ENCODE results near the gene USP21. TPM values are rescaled to one million over a fixed set of nuclear protein-coding genes. Genes with fewer than 3 reads are reported as not detected.

USP21 gene
- total RNA-seq, 1 experiment from 2014 or later = 41.9 TPM

GRCh38 chr1:161196111-161196510 is 36.8 kb downstream of the USP21 start:
- DNase-seq (ENCODE audit: low read depth, low spot score) (no peak), ATAC-seq (no peak)
- ChIA-PET CTCF (no interaction called here), POLR2A (no interaction called here)
- Histone ChIP-seq H3K27me3 (ENCODE audit: control insufficient read depth, insufficient read depth, low read length) (no peaks in the 10 kb centered on the region), H3K36me3 (ENCODE audit: control insufficient read depth, insufficient read depth, low read length) (no peaks in the 10 kb centered on the region), H3K27ac (ENCODE audit: low read length) (no peak overlapping the region), H3K9me3 (ENCODE audit: control insufficient read depth, insufficient read depth, low read depth, low read length) (no peaks in the 10 kb centered on the region), H3K4me1 (ENCODE audit: control insufficient read depth, insufficient read depth, low read length) (peaks cover 31% of the 10 kb centered on the region), H3K4me3 (ENCODE audit: low read depth in 2 of 2, low read length in 2 of 2) (no peak overlapping the region)
- BruUV-seq (replicated peaks) = no TSS peak
- intact Hi-C loops (cut with micrococcal nuclease; ENCODE audit: unreplicated experiment) (no loop called here), in situ Hi-C loops (cut with HindIII; ENCODE audit: low pct_unique_long_range_greater_than_20kb, low sequenced_read_pairs) (no loop called here)
- TF ChIP-seq, protein P1, sequence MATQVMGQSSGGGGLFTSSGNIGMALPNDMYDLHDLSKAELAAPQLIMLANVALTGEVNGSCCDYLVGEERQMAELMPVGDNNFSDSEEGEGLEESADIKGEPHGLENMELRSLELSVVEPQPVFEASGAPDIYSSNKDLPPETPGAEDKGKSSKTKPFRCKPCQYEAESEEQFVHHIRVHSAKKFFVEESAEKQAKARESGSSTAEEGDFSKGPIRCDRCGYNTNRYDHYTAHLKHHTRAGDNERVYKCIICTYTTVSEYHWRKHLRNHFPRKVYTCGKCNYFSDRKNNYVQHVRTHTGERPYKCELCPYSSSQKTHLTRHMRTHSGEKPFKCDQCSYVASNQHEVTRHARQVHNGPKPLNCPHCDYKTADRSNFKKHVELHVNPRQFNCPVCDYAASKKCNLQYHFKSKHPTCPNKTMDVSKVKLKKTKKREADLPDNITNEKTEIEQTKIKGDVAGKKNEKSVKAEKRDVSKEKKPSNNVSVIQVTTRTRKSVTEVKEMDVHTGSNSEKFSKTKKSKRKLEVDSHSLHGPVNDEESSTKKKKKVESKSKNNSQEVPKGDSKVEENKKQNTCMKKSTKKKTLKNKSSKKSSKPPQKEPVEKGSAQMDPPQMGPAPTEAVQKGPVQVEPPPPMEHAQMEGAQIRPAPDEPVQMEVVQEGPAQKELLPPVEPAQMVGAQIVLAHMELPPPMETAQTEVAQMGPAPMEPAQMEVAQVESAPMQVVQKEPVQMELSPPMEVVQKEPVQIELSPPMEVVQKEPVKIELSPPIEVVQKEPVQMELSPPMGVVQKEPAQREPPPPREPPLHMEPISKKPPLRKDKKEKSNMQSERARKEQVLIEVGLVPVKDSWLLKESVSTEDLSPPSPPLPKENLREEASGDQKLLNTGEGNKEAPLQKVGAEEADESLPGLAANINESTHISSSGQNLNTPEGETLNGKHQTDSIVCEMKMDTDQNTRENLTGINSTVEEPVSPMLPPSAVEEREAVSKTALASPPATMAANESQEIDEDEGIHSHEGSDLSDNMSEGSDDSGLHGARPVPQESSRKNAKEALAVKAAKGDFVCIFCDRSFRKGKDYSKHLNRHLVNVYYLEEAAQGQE (IDR thresholded peaks at IDR 0.05; ENCODE audit: insufficient read depth in 1 of 2, low read depth in 2 of 2, low read length in 1 of 2) = no peak
- TF ChIP-seq SIN3A (IDR thresholded peaks at IDR 0.05; ENCODE audit: borderline replicate concordance, insufficient read depth, low read depth, low read length) (no peak), POLR2AphosphoS5 (IDR thresholded peaks at IDR 0.05; ENCODE audit: low read depth, low read length) (no peak), CTCF (IDR thresholded peaks at IDR 0.05) (no peak), TCF7L2 (IDR thresholded peaks at IDR 0.05; ENCODE audit: low read depth, low read length) (no peak)

- ChIA-PET CTCF (no interaction called here), POLR2A (interaction anchor here (0.6 kb wide), 1 partner anchor 11 kb away, joined by 3 read pairs; no protein-coding TSS in a partner anchor)
- no peak for ATAC-seq
- Histone ChIP-seq H3K4me3 (ENCODE audit: low read depth in 2 of 2, low read length in 2 of 2) (no peak overlapping the region; a peak in 1 of 4 replicates), H3K4me1 (ENCODE audit: control insufficient read depth, insufficient read depth, low read length) (peaks cover 38% of the 10 kb centered on the region), H3K9me3 (ENCODE audit: control insufficient read depth, insufficient read depth, low read depth, low read length) (no peaks in the 10 kb centered on the region), H3K27ac (ENCODE audit: low read length) (no peak overlapping the region), H3K27me3 (ENCODE audit: control insufficient read depth, insufficient read depth, low read length) (no peaks in the 10 kb centered on the region), H3K36me3 (ENCODE audit: control insufficient read depth, insufficient read depth, low read length) (no peaks in the 10 kb centered on the region)
- intact Hi-C loops (cut with micrococcal nuclease; ENCODE audit: unreplicated experiment) (no loop called here), in situ Hi-C loops (cut with HindIII; ENCODE audit: low pct_unique_long_range_greater_than_20kb, low sequenced_read_pairs) (no loop called here)
- DNase-seq (ENCODE audit: low read depth, low spot score) = no peak
- TF ChIP-seq CTCF (IDR thresholded peaks at IDR 0.05) (no peak), SIN3A (IDR thresholded peaks at IDR 0.05; ENCODE audit: borderline replicate concordance, insufficient read depth, low read depth, low read length) (no peak), TCF7L2 (IDR thresholded peaks at IDR 0.05; ENCODE audit: low read depth, low read length) (no peak), POLR2AphosphoS5 (IDR thresholded peaks at IDR 0.05; ENCODE audit: low read depth, low read length) (no peak)
- TF ChIP-seq, protein P1 (IDR thresholded peaks at IDR 0.05; ENCODE audit: insufficient read depth in 1 of 2, low read depth in 2 of 2, low read length in 1 of 2) = no peak
- no TSS peak for BruUV-seq (replicated peaks)
These were observed 37.5 kb downstream of the USP21 start for GRCh38 chr1:161196521-161197451.

Measured in Panc1 (cell line).